Esophagus mucosa (tissue), 1 donor: Measurements from ENCODE around the gene SLC2A10. TPM values are rescaled to one million over a fixed set of nuclear protein-coding genes. Genes with fewer than 3 reads are reported as not detected.
"Not testable (repeated sequence)": the region's sequence is repeated elsewhere in the genome, so short reads cannot be mapped to it uniquely, and the experiment has no call there.

Experiments used
- ATAC-seq: fragments of 200-7000 bp; cut with Tn5 transposase; one replicate; pipeline ENCODE4 v1.9.1; 2020
- total RNA-seq: library from RNA; stranded (reverse); gene quantifications from one replicate; pipeline ENCODE4 v1.2.4, GENCODE V29; 2023
- donor health status: DM: yes; HTN: yes; CAD: no.

SLC2A10 gene
- total RNA-seq = 2.1 TPM

- ATAC-seq = peak; percentile 59
Observed at GRCh38 chr20:46709459-46710152, at the start of gene SLC2A10. TSS of gene SLC2A10 (plus strand) at chr20:46709649. CDS start at chr20:46709737, 88 bp downstream.

- no peak for ATAC-seq
Observed at GRCh38 chr20:46660487-46660886, 49.0 kb upstream of the SLC2A10 start.

- ATAC-seq = no peak
Observed at GRCh38 chr20:46661659-46662058, 47.8 kb upstream of the SLC2A10 start.

- no peak for ATAC-seq
Observed at GRCh38 chr20:46663531-46663930, 45.9 kb upstream of the SLC2A10 start.

GRCh38 chr20:46665602-46666001, 43.8 kb upstream of the SLC2A10 start:
- ATAC-seq = no peak

- ATAC-seq = no peak
Observed at GRCh38 chr20:46666306-46666705, 43.1 kb upstream of the SLC2A10 start.

- no peak for ATAC-seq
Observed at GRCh38 chr20:46666818-46667515, 42.5 kb upstream of the SLC2A10 start.

GRCh38 chr20:46670228-46670584, 39.2 kb upstream of the SLC2A10 start:
- ATAC-seq = no peak

- ATAC-seq = no peak
Observed at GRCh38 chr20:46670585-46671584, 38.6 kb upstream of the SLC2A10 start.

- no peak for ATAC-seq
Observed at GRCh38 chr20:46671866-46672542, 37.4 kb upstream of the SLC2A10 start.

- ATAC-seq = no peak
Observed at GRCh38 chr20:46672543-46673148, 36.8 kb upstream of the SLC2A10 start.

GRCh38 chr20:46673394-46674252, 35.8 kb upstream of the SLC2A10 start:
- no peak for ATAC-seq

GRCh38 chr20:46674253-46675083, 35.0 kb upstream of the SLC2A10 start:
- no peak for ATAC-seq

GRCh38 chr20:46676649-46677316, 32.7 kb upstream of the SLC2A10 start:
- ATAC-seq = not testable (repeated sequence)

- ATAC-seq = no peak
Observed at GRCh38 chr20:46677608-46678007, 31.8 kb upstream of the SLC2A10 start.

GRCh38 chr20:46678516-46678915, 30.9 kb upstream of the SLC2A10 start:
- ATAC-seq = no peak

GRCh38 chr20:46680684-46681031, 28.8 kb upstream of the SLC2A10 start:
- no peak for ATAC-seq

GRCh38 chr20:46681032-46681854, 28.2 kb upstream of the SLC2A10 start:
- peak; percentile 30 for ATAC-seq
